Epithelial cell of proximal tubule (primary cell): ENCODE data around the gene CHD1L. TPM values are rescaled to one million over a fixed set of nuclear protein-coding genes. Genes with fewer than 3 reads are reported as not detected.
A peak's percentile ranks its signal among the peaks of the same experiment; 100 is the strongest.
"Not testable (repeated sequence)": the region's sequence is repeated elsewhere in the genome, so short reads cannot be mapped to it uniquely, and the experiment has no call there.

ENCODE experiments used
- DNase-seq: peaks from one replicate; pipeline ENCODE4 v3.0.0-alpha.2; 2011; ENCODE audit warnings: low read depth
- H3K4me3 ChIP-seq: 2 replicates; pipeline ENCODE4 v1.5.1; 2011; ENCODE audit warnings: low read depth, mild to moderate bottlenecking, low read length
- CTCF ChIP-seq: conservative IDR thresholded peaks from 2 replicates; pipeline ENCODE4 v1.5.1; 2012; ENCODE audit warnings: low read depth, mild to moderate bottlenecking, low read length
- total RNA-seq: library from RNA; depleted of rRNA; stranded (reverse); fragments of >200 nt; gene quantifications from 2 replicates; pipeline ENCODE4 v1.2.3, GENCODE V29; 2015

Gene CHD1L
- total RNA-seq: 28.0 and 34.7 TPM in 2 replicates

DNA sequence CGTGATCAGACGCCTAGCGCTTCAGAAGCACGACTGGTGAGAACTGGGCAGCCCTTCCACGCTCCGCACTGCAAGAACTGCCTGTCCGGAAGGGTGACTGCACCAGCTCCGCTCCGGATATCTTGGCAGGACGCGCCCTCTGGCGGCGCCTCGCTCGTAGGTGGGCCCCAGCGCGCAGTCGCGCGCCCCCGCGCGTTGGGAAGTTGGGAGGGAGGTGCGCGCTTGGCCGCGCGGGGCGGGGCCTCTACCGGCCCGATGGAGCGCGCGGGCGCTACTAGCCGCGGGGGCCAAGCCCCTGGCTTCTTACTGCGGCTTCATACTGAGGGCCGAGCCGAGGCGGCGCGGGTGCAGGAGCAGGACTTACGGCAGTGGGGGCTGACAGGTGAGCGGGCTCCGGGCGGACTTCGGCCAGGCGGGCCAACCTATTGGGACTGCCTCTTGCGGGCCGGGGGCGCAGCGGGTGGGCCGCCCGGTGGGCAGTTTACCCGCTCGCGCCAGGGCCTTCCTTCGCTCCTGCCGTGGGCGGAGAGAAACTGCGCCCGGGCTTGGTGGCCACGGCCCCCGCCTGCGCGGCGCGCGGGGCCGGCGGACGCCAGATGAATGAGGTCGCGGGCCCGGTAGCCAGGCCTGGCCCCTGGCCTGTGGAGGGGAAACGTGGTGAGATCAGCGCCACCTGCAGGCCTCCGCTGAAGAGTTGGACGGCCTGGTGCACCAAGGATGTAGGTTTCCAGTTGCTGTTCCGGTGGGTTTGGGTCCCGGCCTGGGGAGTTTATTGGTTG lies at the start of gene CHD1L:
Gene CHD1L, plus strand, starts transcription at position 236 of the 779 bp plus-strand sequence. Its CDS starts 20 bp downstream, at position 256.
- peak; percentile 81 for TF ChIP-seq CTCF
- DNase-seq: peak; percentile 66
- peak within 1 kb of the TSS; percentile 90 for H3K4me3 ChIP-seq

DNA sequence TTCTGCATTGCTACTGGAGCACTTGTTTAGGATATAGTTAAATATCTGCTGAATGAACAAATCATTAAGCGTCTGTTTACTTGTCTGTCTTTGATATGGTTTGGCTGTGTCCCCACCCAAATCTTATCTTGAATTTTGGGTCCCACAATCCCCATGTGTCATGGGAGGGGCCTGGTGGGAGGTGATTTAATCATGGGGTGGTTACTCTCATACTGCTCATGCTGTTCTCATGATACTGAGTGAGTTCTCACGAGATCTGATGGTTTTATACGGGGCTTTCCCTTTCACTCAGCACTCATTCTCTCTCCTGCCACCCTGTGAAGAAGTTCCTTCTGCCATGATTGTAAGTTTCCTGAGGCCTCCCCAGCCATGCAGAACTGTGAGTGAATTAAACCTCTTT lies 45.2 kb upstream of the CHD1L start:
- DNase-seq, H3K4me3 ChIP-seq: not testable (repeated sequence)

DNA sequence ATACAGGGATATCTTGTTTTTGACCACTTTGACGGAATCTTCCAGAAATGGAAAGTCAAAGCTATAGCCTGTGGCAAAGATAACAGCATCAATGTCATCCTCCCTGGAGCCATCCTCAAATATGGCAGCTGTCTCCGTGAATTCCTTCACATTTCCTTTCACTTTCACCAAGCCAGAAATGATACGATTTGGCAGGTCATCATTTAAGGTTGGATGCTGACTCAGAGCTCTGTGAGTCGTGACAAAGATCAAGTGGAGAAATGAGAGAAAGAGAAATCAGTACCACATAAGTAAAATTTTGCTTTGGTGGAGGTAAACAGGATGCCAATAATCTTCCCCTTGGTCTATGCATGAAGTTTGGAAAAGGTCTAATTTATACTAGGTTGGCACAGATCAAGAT lies 41.2 kb upstream of the CHD1L start:
- TF ChIP-seq CTCF: no peak
- no peak overlapping the region for H3K4me3 ChIP-seq
- DNase-seq: no peak

DNA sequence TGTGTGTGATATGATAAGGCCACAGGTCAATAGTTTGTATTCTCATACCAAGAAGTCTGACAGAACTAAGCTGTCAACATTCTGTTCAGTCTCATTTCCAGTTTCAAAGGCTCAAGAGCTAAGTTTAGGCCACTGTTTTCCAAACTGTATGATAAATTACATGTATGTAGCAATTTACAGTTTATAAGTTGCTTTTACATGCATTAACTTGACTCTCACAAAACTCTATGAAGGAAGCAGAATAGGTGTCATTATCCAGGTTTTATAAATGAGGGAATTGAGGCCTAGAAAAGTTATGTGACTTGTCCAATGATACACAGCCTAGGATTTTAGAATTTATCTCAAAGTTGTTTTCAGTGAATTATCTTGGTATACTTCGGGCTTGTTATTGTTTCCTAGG lies 40.7 kb upstream of the CHD1L start:
- TF ChIP-seq CTCF: no peak
- no peak for DNase-seq
- no peak overlapping the region for H3K4me3 ChIP-seq

GRCh38 chr1:147202576-147202975 lies 39.9 kb upstream of the CHD1L start:
- no peak overlapping the region for H3K4me3 ChIP-seq
- TF ChIP-seq CTCF: no peak
- DNase-seq: no peak

- DNase-seq: no peak
- H3K4me3 ChIP-seq: no peak overlapping the region
- TF ChIP-seq CTCF: no peak
Observed at GRCh38 chr1:147204080-147204479, 38.4 kb upstream of the CHD1L start.

DNA sequence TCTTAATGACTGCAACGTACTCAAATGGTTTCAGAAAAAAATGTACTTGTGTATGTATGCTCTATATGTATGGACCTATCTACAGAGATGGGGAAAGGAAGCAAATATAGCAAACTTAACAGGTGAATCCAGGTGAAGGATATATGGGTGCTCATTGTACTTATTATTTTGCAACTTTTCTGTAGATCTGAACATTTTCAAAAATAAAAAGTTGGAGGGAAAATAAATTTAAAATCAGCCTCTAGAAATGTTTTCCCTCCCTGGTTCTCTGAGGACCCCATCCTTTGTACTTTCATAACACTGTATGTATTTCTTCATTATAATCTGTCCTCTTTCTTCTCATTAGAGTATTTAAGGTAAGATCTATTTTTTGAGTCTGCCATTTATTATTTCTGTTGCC lies 35.3 kb upstream of the CHD1L start:
- no peak for TF ChIP-seq CTCF
- H3K4me3 ChIP-seq: no peak overlapping the region
- no peak for DNase-seq
